CD4-positive, alpha-beta T cell (primary cell): ENCODE data around the gene TEX53. TPM values are rescaled to one million over a fixed set of nuclear protein-coding genes. Genes with fewer than 3 reads are reported as not detected.

Source experiments
- ATAC-seq: fragments of 200-7000 bp; cut with Tn5 transposase; one replicate; pipeline ENCODE4 v1.10.0; 2022; ENCODE audit warnings: mild to moderate bottlenecking; ENCODE audit not compliant: poor library complexity
- CTCF ChIA-PET: fragments of 350-600 bp; sonication (Branson Sonifier 250); formaldehyde crosslinking; loops from one replicate; lab custom pipeline; 2021; ENCODE audit warnings: antibody characterized with exemption, inconsistent platforms; lab: Charles Lee
- POLR2A ChIA-PET: fragments of 350-600 bp; sonication (Branson Sonifier 250); formaldehyde crosslinking; loops from one replicate; lab custom pipeline; 2021; ENCODE audit warnings: antibody characterized with exemption, inconsistent platforms; lab: Charles Lee
- DNase-seq, 14 experiments: peaks; one replicate each; pipeline ENCODE4 v3.0.0-alpha.2; 2013 to 2020; ENCODE audit warnings: mixed read lengths in 2 of 14
- H3K27ac ChIP-seq, 2 donors: one replicate each; pipeline versions ENCODE4 v1.5.1 to v1.7.0; 2013; ENCODE audit warnings: low read length in 2 of 2, low read depth in 1 of 2, mild to moderate bottlenecking in 1 of 2
- H3K27me3 ChIP-seq, 2 experiments: 1 replicate in 1 of 2; 2 replicates in 1 of 2; pipeline versions ENCODE4 v1.6.1 to v1.7.0; 2013; ENCODE audit warnings: low read length in 2 of 2, control low read depth in 1 of 2, mild to moderate bottlenecking in 1 of 2, moderate library complexity in 1 of 2; ENCODE audit not compliant: insufficient read depth in 2 of 2, control insufficient read depth in 1 of 2
- H3K36me3 ChIP-seq: one replicate; pipeline ENCODE4 v1.6.1; 2013; ENCODE audit warnings: low read length, control low read depth; ENCODE audit not compliant: insufficient read depth
- H3K4me1 ChIP-seq: one replicate; pipeline ENCODE4 v1.6.1; 2013; ENCODE audit warnings: low read length, control low read depth; ENCODE audit not compliant: insufficient read depth
- H3K4me3 ChIP-seq: one replicate; pipeline ENCODE4 v1.5.1; 2013; ENCODE audit warnings: mild to moderate bottlenecking, low read length, moderate library complexity
- H3K9me3 ChIP-seq, 2 experiments: 1 replicate in 1 of 2; 2 replicates in 1 of 2; pipeline versions ENCODE4 v1.6.1 to v1.7.0; 2013; ENCODE audit warnings: low read length in 2 of 2, mild to moderate bottlenecking in 2 of 2, control low read depth in 1 of 2, moderate library complexity in 1 of 2; ENCODE audit not compliant: control insufficient read depth in 1 of 2, insufficient read depth in 1 of 2
- H3K27ac Mint-ChIP-seq: one replicate; pipeline ENCODE4 v1.8.0; 2020; ENCODE audit warnings: mixed read lengths
- H3K27me3 Mint-ChIP-seq: one replicate; pipeline ENCODE4 v1.8.0; 2021; ENCODE audit warnings: mixed read lengths
- H3K36me3 Mint-ChIP-seq: one replicate; pipeline ENCODE4 v1.8.0; 2021; ENCODE audit warnings: low read depth, mixed read lengths
- H3K4me1 Mint-ChIP-seq: one replicate; pipeline ENCODE4 v1.8.0; 2021; ENCODE audit warnings: low read depth, mixed read lengths
- H3K4me3 Mint-ChIP-seq: one replicate; pipeline ENCODE4 v1.8.0; 2020; ENCODE audit warnings: mild to moderate bottlenecking, mixed read lengths
- H3K9me3 Mint-ChIP-seq: one replicate; pipeline ENCODE4 v1.8.0; 2020; ENCODE audit warnings: mixed read lengths
- intact Hi-C, 2 experiments: fragments of 100-400 bp; cut with DNase I in 1 of 2; cut with micrococcal nuclease in 1 of 2; formaldehyde crosslinking; loops; one replicate each; pipeline versions ENCODE4 v1.15.1 to v1.9.0; 2023 to 2025; cut with DNase I, micrococcal nuclease
- total RNA-seq, 174 experiments: library from RNA in 2 of 174; stranded (reverse) in 2 of 174; gene quantifications; one replicate each; pipeline ENCODE4 v1.2.3 and lab custom pipeline; 2021 to 2026
- TF ChIP-seq, protein P1 (sequence below): fragments of 200-600 bp; IDR thresholded peaks from one replicate; pipeline ENCODE4 v1.8.0; 2022; ENCODE audit warnings: antibody characterized with exemption, mild to moderate bottlenecking

TEX53 gene
- total RNA-seq, 2 experiments from 2014 or later: not detected

DNA sequence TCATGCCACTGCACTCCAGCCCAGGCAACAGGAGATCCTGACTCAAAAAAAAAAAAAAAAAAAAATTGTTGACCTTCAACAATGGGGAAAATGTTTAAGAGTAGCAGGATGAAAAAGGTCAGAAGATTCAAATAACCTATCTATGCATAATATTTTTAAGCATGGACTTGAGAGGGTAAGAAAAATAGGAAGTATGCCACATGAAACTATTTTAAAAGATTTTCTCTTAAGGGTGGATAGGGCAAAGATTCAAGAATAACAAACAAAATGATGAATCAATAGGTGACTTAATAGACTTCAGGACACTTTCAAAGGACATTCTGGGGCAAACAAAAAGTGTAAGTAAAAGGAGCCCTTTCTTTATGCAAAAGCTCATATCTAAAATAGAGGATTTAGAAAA lies 21.2 kb upstream of the TEX53 start:
- H3K36me3 ChIP-seq: no peaks in the 10 kb centered on the region
- no peak for ATAC-seq
- H3K27ac ChIP-seq: no peak overlapping the region
- ChIA-PET POLR2A (interaction anchor here (0.6 kb wide), 1 partner anchor 293 kb away, joined by 3 read pairs; no protein-coding TSS in a partner anchor), CTCF (no interaction called here)
- intact Hi-C loops: no loop called here
- H3K36me3 Mint-ChIP-seq: no peaks in the 10 kb centered on the region
- H3K27ac Mint-ChIP-seq: no peak overlapping the region
- peaks cover 23% of the 10 kb centered on the region for H3K27me3 Mint-ChIP-seq
- H3K4me1 ChIP-seq: peaks cover 8% of the 10 kb centered on the region
- peaks cover 5% of the 10 kb centered on the region for H3K4me1 Mint-ChIP-seq
- H3K9me3 ChIP-seq: no peaks in the 10 kb centered on the region
- H3K4me3 ChIP-seq: no peak overlapping the region
- TF ChIP-seq, protein P1, sequence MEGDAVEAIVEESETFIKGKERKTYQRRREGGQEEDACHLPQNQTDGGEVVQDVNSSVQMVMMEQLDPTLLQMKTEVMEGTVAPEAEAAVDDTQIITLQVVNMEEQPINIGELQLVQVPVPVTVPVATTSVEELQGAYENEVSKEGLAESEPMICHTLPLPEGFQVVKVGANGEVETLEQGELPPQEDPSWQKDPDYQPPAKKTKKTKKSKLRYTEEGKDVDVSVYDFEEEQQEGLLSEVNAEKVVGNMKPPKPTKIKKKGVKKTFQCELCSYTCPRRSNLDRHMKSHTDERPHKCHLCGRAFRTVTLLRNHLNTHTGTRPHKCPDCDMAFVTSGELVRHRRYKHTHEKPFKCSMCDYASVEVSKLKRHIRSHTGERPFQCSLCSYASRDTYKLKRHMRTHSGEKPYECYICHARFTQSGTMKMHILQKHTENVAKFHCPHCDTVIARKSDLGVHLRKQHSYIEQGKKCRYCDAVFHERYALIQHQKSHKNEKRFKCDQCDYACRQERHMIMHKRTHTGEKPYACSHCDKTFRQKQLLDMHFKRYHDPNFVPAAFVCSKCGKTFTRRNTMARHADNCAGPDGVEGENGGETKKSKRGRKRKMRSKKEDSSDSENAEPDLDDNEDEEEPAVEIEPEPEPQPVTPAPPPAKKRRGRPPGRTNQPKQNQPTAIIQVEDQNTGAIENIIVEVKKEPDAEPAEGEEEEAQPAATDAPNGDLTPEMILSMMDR: no peak
- H3K27me3 ChIP-seq: peaks cover 0 to 14% of the 10 kb centered on the region in 2 experiments
- no peak overlapping the region for H3K4me3 Mint-ChIP-seq
- DNase-seq: no peak
- H3K9me3 Mint-ChIP-seq: no peaks in the 10 kb centered on the region

GRCh38 chr9:114678130-114678529 lies 20.5 kb upstream of the TEX53 start:
- H3K4me1 Mint-ChIP-seq: peaks cover 5% of the 10 kb centered on the region
- no peak overlapping the region for H3K27ac Mint-ChIP-seq

GRCh38 chr9:114677418-114677817 lies 19.8 kb upstream of the TEX53 start:
- no peaks in the 10 kb centered on the region for H3K9me3 ChIP-seq
- CTCF ChIA-PET: interaction anchor here (0.9 kb wide), 1 partner anchor 337 kb away, joined by 3 read pairs; no protein-coding TSS in a partner anchor
- H3K4me3 Mint-ChIP-seq: no peak overlapping the region
- H3K36me3 ChIP-seq: no peaks in the 10 kb centered on the region
- intact Hi-C loops: no loop called here
- TF ChIP-seq, protein P1: no peak
- POLR2A ChIA-PET: no interaction called here
- no peak overlapping the region for H3K27ac Mint-ChIP-seq
- H3K4me3 ChIP-seq: no peak overlapping the region
- DNase-seq: no peak
- peaks cover 27% of the 10 kb centered on the region for H3K27me3 Mint-ChIP-seq
- H3K4me1 ChIP-seq: peaks cover 8% of the 10 kb centered on the region
- no peaks in the 10 kb centered on the region for H3K9me3 Mint-ChIP-seq
- H3K36me3 Mint-ChIP-seq: no peaks in the 10 kb centered on the region
- H3K27ac ChIP-seq: no peak overlapping the region
- ATAC-seq: no peak
- peaks cover 0 to 14% of the 10 kb centered on the region in 2 experiments for H3K27me3 ChIP-seq
- peaks cover 5% of the 10 kb centered on the region for H3K4me1 Mint-ChIP-seq

More at GRCh38 chr9:114678130-114678529, 20.5 kb upstream of the TEX53 start:
- H3K9me3 Mint-ChIP-seq: no peaks in the 10 kb centered on the region
- CTCF ChIA-PET: interaction anchor here (0.9 kb wide), 1 partner anchor 336 kb away, joined by 3 read pairs; no protein-coding TSS in a partner anchor
- H3K4me3 ChIP-seq: no peak overlapping the region
- H3K9me3 ChIP-seq: no peaks in the 10 kb centered on the region
- TF ChIP-seq, protein P1: no peak
- ATAC-seq (no peak), DNase-seq (no peak)
- H3K27me3 ChIP-seq: peaks cover 0 to 14% of the 10 kb centered on the region in 2 experiments
- intact Hi-C loops: no loop called here
- POLR2A ChIA-PET: no interaction called here
- H3K36me3 ChIP-seq: no peaks in the 10 kb centered on the region
- H3K4me3 Mint-ChIP-seq: no peak overlapping the region
- H3K4me1 ChIP-seq: peaks cover 8% of the 10 kb centered on the region
- no peaks in the 10 kb centered on the region for H3K36me3 Mint-ChIP-seq
- peaks cover 23% of the 10 kb centered on the region for H3K27me3 Mint-ChIP-seq
- H3K27ac ChIP-seq: no peak overlapping the region
